GM21619 (cell line): ENCODE measurements around the gene MINDY3.
"Not testable (repeated sequence)": the region's sequence is repeated elsewhere in the genome, so short reads cannot be mapped to it uniquely, and the experiment has no call there.

Experiments used
- ATAC-seq: cut with Tn5 transposase; IDR thresholded peaks from one replicate; pipeline ENCODE4 v1.9.1; 2021; ENCODE audit not compliant: unreplicated experiment

MINDY3 gene

GRCh38 chr10:15781381-15781960, 78.8 kb downstream of the MINDY3 start:
- ATAC-seq: no peak

DNA sequence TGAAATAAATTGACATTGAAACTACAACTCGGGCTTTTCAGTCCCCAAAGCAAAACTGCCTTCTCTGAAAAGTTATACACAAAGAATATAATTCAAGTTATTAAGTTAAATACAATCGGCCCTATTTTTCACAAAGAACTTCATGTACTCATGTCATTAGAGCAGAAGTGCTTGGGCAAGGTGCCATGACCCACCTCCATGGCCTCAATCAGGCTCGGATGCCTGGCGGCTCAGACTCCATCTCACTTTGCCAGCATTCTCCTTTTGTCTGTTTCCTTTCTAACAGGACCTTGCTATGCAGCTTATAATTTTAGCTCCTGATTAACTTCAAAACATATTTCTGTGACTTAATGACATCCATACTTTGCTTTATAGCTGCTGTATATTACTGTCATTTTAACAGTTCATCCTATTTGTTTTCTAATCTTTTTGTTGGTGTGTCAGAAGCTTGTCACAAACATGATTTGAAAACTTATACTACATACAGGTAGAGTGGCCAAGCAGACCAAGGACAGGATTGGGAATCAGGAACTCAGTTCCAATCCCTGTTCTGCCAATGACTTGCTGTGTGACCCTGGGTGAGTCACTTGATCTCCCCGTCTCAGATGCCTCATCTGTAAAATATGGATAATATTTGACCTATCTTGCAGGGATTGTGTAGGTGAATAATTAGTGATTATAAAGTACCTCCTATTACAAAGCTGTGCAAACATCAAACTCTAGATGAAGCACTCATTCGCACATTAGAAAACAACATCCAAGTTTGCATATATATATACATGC, 79.8 kb downstream of the MINDY3 start:
- ATAC-seq: no peak

DNA sequence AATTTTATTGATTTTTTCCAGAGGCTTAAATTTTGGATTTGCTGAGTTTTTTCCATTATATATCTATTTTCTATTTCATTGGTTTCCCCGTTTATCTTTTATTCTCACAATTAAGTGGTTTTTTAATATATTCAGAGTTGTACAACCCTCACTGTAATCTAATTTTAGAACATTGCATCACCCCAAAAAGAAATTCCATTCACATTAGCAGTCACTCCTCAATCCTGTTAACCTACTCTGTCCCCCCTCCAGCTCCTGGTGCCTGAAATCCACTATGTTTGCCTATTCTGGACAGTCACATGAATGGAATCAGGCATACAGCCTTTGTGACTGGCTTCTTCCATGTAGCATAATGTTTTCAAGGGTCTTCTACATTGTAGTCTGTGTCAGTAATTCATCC, 84.8 kb downstream of the MINDY3 start:
- no peak for ATAC-seq

DNA sequence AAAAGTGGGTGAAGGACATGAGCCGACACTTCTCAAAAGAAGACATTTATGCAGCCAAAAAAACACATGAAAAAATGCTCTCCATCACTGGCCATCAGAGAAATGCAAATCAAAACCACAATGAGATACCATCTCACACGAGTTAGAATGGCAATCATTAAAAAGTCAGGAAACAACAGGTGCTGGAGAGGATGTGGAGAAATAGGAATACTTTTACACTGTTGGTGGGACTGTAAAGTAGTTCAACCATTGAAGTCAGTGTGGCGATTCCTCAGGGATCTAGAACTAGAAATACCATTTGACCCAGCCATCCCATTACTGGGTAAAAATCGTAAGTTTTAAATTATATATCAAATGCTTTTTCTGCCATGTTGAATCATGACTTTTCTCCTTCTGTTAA, 85.8 kb downstream of the MINDY3 start:
- ATAC-seq: not testable (repeated sequence)

GRCh38 chr10:15764892-15765454, 95.3 kb downstream of the MINDY3 start:
- no peak for ATAC-seq

DNA sequence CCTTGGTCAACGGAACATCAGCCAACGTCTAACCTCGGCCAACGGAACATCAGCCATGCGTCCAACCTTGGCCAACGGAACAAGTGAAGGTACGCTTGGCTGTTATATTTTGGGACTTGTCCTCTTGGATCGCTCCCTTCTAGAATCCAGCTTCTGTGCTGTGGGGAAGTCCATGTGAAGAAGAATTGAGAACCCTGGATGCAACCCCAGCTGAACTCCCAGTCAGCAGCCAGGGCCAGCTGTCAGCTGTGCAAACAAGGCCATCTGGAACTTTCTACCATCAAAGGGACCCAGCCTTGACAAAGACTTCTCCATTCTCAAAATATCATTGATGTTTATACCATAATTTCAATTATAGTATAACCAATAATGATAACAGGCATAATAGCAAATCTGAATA, 97.3 kb downstream of the MINDY3 start:
- ATAC-seq: no peak

DNA sequence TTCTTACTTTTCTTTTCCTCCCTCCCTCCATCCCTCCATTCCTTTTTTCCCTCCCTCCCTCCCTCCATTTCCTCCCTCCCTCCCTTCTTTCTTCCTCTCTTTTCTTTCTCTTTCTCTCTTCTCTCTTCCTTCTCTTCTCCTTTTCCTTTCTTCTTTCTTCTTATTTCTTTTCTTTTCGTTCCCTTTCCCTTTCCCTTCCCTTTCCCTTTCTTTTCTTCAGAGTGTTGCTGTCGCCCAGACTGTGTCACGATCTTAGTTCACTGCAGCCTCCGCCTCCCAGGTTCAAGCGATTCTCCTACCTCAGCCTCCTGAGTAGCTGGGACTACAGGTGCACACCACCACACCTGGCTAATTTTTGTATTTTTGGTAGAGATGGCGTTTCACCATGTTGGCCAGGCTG, 98.1 kb downstream of the MINDY3 start:
- not testable (repeated sequence) for ATAC-seq

GRCh38 chr10:15761224-15761623, 99.1 kb downstream of the MINDY3 start:
- not testable (repeated sequence) for ATAC-seq

DNA sequence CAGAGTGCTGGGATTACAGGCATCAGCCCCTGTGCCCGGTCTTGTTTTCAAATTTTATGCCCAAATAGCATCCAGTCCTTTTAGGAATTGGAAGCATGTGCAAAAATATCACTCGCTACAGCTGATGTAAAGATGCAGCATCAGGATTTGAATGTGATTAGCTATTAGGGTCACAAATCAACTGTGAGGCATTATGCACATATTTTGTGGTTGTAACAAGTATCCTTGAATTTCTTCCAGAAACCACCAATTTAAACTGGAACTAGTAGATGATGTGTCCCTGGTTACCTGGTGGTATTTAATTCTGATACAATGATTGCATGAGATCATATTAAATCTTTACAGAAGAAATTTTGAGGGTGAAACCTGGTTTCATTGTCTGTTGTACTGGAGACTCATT, 99.6 kb downstream of the MINDY3 start:
- no peak for ATAC-seq

DNA sequence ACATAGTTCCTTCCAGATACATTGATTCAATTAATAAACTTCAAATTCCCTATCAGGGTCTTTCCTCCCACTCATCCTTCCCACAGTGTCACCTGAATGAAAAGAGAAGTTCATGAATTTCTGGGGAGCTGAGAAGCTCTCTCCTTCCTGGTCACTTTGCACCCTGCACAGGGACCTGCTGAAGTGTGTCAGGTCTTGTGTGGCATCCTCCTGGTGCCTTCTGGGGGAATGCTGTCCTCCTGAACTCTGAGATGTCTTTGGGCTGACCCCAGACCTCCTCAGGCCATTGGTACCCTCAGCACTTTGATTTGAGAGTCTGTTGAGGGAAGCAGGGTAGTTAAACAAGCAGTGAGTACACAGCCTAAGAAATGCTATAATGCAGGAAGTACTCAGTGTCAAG, 101.0 kb downstream of the MINDY3 start:
- no peak for ATAC-seq

DNA sequence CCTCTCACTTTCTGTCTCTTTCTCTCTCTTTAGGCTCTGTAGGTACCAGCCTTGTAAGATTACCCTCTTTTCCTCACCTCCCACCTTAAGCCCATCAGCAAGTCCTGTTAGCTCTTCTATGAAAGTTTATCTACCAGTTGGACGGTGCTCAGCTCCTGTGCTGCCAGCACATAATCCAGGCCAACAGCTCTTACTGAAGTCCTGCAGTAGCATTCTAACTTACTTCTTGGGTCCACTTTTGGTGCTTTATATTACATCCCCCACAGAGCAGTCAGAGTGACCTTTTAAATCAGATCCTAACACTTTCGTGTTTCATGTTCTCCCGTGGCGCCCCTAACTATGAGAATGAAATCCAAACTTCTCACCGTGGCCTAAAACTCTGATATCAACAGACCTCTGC, 101.7 kb downstream of the MINDY3 start:
- no peak for ATAC-seq

DNA sequence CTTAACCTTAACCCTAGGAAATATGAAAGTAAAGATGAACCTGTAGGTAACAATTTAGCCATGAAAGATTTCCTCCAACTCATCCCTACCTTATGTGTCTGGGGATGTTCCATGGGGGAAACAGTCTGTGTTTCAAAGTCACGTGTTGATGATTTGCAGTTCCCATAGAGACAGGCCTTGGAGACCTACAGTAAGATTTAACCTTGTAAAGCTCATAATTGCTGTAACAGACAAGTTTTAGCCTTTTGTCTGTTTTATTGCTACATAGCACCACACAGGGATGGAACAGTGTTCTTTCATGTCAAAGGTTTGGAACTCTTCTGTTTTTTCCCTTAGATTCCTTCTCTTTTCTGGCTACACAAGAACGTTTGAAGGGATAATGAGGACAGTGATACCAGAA, 105.4 kb downstream of the MINDY3 start:
- no peak for ATAC-seq

DNA sequence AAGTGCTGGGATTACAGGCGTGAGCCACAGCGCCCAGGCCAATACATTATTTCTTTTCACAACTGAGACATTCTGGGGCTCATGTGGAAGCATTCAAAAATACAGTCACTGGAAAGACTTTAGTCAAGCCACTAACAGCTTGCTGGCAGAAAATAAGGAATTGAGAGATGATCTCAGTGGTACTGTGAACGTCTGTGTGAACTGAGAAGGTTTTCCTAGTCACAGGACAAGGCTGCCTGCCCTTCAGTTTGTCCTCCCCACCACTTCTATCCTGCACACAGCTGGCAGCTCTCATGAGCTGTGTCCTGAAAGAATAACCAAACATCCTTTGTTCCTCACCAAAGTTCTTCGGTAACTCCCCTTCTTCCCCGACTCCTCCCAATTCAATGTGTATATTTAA, 109.3 kb downstream of the MINDY3 start:
- ATAC-seq: no peak

GRCh38 chr10:15748126-15748525, 112.2 kb downstream of the MINDY3 start:
- ATAC-seq: no peak

DNA sequence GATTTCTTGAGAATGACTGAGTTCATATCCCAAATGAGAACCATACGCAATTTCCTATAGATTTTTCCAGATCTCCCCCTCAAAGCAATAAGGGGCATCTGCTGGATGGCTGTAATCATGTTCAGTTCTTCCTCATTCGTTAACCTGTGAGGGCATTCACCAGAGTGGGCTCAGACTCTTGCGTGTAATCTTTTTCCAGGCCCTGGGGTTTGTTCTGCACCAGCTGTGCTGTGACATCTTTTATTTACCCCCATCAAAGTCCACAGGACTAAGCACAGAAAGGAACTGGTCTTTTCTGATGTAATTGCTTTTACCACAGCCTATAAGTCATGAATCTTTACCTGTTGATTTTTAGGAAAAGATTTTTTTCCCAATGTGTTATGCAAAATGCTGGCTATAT, 112.7 kb downstream of the MINDY3 start:
- ATAC-seq: no peak

DNA sequence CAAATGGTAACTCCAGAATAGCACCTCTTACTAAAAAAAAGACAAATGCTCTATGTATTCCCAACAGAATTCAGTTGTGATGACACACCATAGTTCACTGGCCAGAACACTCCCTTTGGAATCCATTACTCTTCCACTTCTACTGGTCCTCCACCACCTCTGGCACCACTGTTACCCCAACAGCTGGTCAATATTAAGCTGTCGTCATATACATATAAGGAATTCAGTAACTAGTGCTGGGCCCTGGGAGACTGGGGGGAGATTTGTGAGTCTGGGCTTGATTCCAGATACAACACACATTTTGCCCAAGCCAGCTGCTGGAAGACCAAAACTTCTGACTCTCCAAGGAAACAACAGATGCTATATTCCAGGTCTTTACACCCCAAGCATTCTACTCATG, 114.6 kb downstream of the MINDY3 start:
- ATAC-seq: no peak

- ATAC-seq: no peak
Observed at GRCh38 chr10:15744217-15744865, 116.0 kb downstream of the MINDY3 start.

DNA sequence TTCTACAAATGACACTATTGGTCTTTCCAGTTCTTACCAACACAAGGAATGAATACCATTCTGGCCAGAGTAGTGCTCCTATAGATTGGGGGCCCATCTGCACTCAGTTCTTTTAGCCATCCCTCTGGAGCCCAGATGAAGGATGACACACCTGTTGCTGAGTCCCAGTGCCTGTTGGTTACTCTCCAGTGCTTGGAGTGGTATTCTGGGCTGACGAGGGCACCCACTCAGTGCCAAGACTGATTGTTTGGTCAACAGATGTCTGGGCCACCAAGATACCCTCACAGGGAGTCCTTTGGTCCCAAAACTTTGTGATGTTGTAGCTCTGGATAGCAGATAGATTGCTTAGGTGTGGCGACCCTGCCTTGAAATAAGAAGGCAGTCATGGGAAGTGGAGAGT, 116.9 kb downstream of the MINDY3 start:
- no peak for ATAC-seq

DNA sequence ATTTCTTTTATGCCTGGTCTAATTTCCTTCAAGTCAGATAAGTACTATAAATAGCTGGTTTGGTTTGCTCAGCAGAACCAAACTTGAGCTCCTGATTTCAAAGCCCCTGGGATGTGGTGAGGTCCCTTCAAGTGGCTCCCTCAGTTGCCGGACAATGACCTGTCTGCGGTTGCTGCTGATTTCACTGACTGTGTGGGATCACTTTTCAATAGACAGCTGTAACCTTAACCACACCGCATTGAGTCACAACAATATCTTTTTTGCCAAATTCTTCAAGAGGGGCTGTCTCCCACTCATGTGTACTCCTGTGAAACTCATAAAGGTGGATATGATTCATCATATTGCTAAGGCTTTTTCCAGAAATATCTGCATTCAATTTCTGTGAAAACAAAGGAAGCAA, 117.5 kb downstream of the MINDY3 start:
- ATAC-seq: no peak

DNA sequence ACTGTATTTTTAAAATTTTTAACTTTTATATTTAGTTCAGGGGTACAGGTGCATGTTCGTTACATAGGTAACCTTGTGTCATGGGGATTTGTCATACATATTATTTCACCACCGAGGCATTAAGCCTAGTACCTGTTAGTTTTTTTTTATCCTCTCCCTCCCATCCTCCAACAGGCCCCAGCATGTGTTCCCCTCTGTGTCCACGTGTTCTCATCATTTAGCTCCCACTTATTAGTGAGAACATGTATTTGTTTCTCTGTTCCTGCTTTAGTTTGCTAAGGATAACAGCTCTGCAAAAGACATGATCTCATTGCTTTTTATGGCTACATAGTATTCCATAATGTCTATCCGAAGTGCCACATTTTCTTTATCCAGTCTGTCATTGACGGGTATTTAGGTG, 118.2 kb downstream of the MINDY3 start:
- ATAC-seq: no peak

DNA sequence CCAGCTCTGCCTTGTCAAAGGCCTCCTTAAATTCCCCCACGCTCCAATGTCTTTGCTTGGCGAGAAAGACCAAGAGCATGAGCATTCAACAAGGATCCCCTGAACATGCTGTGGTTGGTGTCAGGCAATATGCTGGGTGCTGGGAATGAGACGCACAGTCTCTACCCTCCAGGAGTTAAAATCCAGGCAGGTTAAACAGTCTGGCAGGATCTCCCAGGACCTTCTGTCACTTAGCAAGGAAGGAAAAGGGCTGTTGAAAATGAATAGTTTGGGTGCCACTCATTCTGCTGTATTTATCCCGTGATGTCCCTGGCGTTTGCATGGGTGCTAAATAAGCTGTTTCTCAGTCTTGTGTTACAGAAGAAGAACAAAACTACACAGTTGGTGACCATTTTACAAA, 118.7 kb downstream of the MINDY3 start:
- ATAC-seq: no peak

GRCh38 chr10:15740261-15740660, 120.0 kb downstream of the MINDY3 start:
- ATAC-seq: no peak
